GM12878 (cell line): ENCODE results near the gene TRIM51.
"Not testable (repeated sequence)": the region's sequence is repeated elsewhere in the genome, so short reads cannot be mapped to it uniquely, and the experiment has no call there.

ENCODE experiments used
- BRCA1 ChIP-seq: IDR thresholded peaks from 2 replicates; pipeline ENCODE4 v1.6.1; 2011; ENCODE audit warnings: low read depth, low read length, improper control_type of control experiment
- CREB1 ChIP-seq: IDR thresholded peaks from 2 replicates; pipeline ENCODE4 v1.6.1; 2012; ENCODE audit warnings: low read depth, mild to moderate bottlenecking, inconsistent platforms
- EGR1 ChIP-seq, 2 experiments: IDR thresholded peaks; 1 replicate in 1 of 2; 2 replicates in 1 of 2; pipeline ENCODE4 v1.6.1; 2011 to 2012; ENCODE audit warnings: low read depth in 2 of 2, low read length in 2 of 2, borderline replicate concordance in 1 of 2, mild to moderate bottlenecking in 1 of 2, moderate library complexity in 1 of 2
- SMC3 ChIP-seq: IDR thresholded peaks from 2 replicates; pipeline ENCODE4 v1.6.1; 2011; ENCODE audit warnings: low read length, improper control_type of control experiment, borderline replicate concordance
- TARDBP ChIP-seq: IDR thresholded peaks from 2 replicates; pipeline ENCODE4 v1.6.1; 2016; ENCODE audit warnings: borderline replicate concordance
- ZNF217 ChIP-seq: fragments of 450-650 bp; IDR thresholded peaks from 2 replicates; pipeline ENCODE4 v1.6.1; 2017; ENCODE audit warnings: antibody characterized with exemption, mild to moderate bottlenecking
- ZNF24 ChIP-seq: fragments of 450-650 bp; IDR thresholded peaks from 2 replicates; pipeline ENCODE4 v1.6.1; 2017; ENCODE audit warnings: antibody characterized with exemption, mild to moderate bottlenecking
- TF ChIP-seq, protein P1 (sequence below): IDR thresholded peaks from 2 replicates; pipeline ENCODE4 v1.6.1; 2011; ENCODE audit warnings: borderline replicate concordance, low read depth, mild to moderate bottlenecking, moderate library complexity, mixed read lengths, low read length; ENCODE audit not compliant: insufficient read depth; ENCODE audit errors: extremely low read length
- TF ChIP-seq, protein P2 (sequence below), 3 experiments: IDR thresholded peaks in 2 of 3; conservative IDR thresholded peaks in 1 of 3; 2 replicates each; pipeline ENCODE4 v1.5.1; 2011; ENCODE audit warnings: low read depth in 3 of 3, low read length in 3 of 3, mild to moderate bottlenecking in 3 of 3, control low read depth in 2 of 3, moderate library complexity in 2 of 3, inconsistent platforms in 1 of 3, mixed read lengths in 1 of 3; ENCODE audit not compliant: control insufficient read depth in 2 of 3, insufficient read depth in 1 of 3; ENCODE audit errors: extremely low read depth in 1 of 3
- TF ChIP-seq, protein P3 (sequence below): fragments of 450-650 bp; IDR thresholded peaks from 2 replicates; pipeline ENCODE4 v1.6.1; 2014; ENCODE audit warnings: mild to moderate bottlenecking

DNA sequence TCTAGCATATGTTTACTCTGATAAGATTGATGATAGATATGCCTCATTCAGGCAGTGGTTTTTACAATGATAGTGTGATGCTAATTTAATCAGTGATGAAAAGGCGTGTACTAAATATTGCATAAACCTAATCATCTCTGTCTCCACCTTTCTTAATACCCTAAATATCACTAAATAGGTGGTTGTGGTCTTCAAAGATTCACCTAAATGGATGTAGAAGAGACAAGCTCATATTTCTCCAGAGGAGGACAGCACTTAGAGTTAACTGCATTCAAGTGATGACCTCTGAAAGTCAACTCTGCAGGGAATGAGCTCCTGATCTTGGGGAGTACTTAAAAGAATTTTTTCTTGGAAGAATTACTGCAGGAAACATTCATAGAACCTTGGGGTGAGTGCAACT lies at the start of gene TRIM51:
- TF ChIP-seq ZNF217; EGR1 (IDR thresholded peaks at IDR 0.05; ENCODE audit: borderline replicate concordance in 1 of 2, low read depth in 2 of 2, low read length in 2 of 2); BRCA1; TARDBP; SMC3; CREB1; ZNF24: not testable (repeated sequence)
- TF ChIP-seq, protein P1, sequence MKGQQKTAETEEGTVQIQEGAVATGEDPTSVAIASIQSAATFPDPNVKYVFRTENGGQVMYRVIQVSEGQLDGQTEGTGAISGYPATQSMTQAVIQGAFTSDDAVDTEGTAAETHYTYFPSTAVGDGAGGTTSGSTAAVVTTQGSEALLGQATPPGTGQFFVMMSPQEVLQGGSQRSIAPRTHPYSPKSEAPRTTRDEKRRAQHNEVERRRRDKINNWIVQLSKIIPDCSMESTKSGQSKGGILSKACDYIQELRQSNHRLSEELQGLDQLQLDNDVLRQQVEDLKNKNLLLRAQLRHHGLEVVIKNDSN = not testable (repeated sequence)
- TF ChIP-seq, protein P2, sequence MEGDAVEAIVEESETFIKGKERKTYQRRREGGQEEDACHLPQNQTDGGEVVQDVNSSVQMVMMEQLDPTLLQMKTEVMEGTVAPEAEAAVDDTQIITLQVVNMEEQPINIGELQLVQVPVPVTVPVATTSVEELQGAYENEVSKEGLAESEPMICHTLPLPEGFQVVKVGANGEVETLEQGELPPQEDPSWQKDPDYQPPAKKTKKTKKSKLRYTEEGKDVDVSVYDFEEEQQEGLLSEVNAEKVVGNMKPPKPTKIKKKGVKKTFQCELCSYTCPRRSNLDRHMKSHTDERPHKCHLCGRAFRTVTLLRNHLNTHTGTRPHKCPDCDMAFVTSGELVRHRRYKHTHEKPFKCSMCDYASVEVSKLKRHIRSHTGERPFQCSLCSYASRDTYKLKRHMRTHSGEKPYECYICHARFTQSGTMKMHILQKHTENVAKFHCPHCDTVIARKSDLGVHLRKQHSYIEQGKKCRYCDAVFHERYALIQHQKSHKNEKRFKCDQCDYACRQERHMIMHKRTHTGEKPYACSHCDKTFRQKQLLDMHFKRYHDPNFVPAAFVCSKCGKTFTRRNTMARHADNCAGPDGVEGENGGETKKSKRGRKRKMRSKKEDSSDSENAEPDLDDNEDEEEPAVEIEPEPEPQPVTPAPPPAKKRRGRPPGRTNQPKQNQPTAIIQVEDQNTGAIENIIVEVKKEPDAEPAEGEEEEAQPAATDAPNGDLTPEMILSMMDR (IDR thresholded peaks at IDR 0.05 in 2 of 3, conservative IDR thresholded peaks at IDR 0.05 in 1 of 3; ENCODE audit: control insufficient read depth in 2 of 3, extremely low read depth in 1 of 3, insufficient read depth in 1 of 3, low read depth in 3 of 3, low read length in 3 of 3) = not testable (repeated sequence)
- TF ChIP-seq, protein P3, sequence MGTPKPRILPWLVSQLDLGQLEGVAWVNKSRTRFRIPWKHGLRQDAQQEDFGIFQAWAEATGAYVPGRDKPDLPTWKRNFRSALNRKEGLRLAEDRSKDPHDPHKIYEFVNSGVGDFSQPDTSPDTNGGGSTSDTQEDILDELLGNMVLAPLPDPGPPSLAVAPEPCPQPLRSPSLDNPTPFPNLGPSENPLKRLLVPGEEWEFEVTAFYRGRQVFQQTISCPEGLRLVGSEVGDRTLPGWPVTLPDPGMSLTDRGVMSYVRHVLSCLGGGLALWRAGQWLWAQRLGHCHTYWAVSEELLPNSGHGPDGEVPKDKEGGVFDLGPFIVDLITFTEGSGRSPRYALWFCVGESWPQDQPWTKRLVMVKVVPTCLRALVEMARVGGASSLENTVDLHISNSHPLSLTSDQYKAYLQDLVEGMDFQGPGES = not testable (repeated sequence)
